H9 (cell line): ENCODE data around the gene NME5. TPM values are rescaled to one million over a fixed set of nuclear protein-coding genes. Genes with fewer than 3 reads are reported as not detected.

ENCODE experiments used
- DNase-seq: peaks from one replicate; pipeline ENCODE4 v3.0.0-alpha.2; 2017
- H2AFZ ChIP-seq: one replicate; pipeline ENCODE4 v1.6.1; 2013; ENCODE audit warnings: mild to moderate bottlenecking, low read length, control low read depth, moderate library complexity
- H2AK5ac ChIP-seq: 2 replicates; pipeline ENCODE4 v1.6.1; 2013; ENCODE audit warnings: low read length, control low read depth, mixed read lengths; ENCODE audit not compliant: insufficient read length
- H2BK120ac ChIP-seq: one replicate; pipeline ENCODE4 v1.6.1; 2013; ENCODE audit warnings: low read depth, mild to moderate bottlenecking, low read length, control low read depth, inconsistent platforms; ENCODE audit not compliant: poor library complexity, severe bottlenecking
- H2BK12ac ChIP-seq: 2 replicates; pipeline ENCODE4 v1.6.1; 2013; ENCODE audit warnings: low read length, control low read depth, mixed read lengths, low read depth; ENCODE audit not compliant: insufficient read length
- H2BK15ac ChIP-seq: 2 replicates; pipeline ENCODE4 v1.6.1; 2013; ENCODE audit warnings: low read depth, low read length, control low read depth
- H2BK20ac ChIP-seq: one replicate; pipeline ENCODE4 v1.6.1; 2013; ENCODE audit warnings: low read depth, mild to moderate bottlenecking, low read length, control low read depth, inconsistent platforms; ENCODE audit not compliant: poor library complexity, severe bottlenecking
- H2BK5ac ChIP-seq: 2 replicates; pipeline ENCODE4 v1.6.1; 2013; ENCODE audit warnings: low read length, control low read depth, mixed read lengths; ENCODE audit not compliant: insufficient read length
- H3K14ac ChIP-seq: 2 replicates; pipeline ENCODE4 v1.6.1; 2013; ENCODE audit warnings: low read length, control low read depth; ENCODE audit not compliant: insufficient read depth
- H3K18ac ChIP-seq: 2 replicates; pipeline ENCODE4 v1.6.1; 2013; ENCODE audit warnings: low read depth, mild to moderate bottlenecking, mixed read lengths, low read length, control low read depth; ENCODE audit not compliant: insufficient read length
- H3K23ac ChIP-seq: 2 replicates; pipeline ENCODE4 v1.6.1; 2013; ENCODE audit warnings: low read length, control low read depth, mixed read lengths, low read depth; ENCODE audit not compliant: insufficient read length
- H3K23me2 ChIP-seq: 2 replicates; pipeline ENCODE4 v1.6.1; 2013; ENCODE audit warnings: low read depth, mild to moderate bottlenecking, mixed read lengths, low read length, control low read depth; ENCODE audit not compliant: insufficient read length, poor library complexity, severe bottlenecking
- H3K27ac ChIP-seq: 2 replicates; pipeline ENCODE4 v1.5.1; 2013; ENCODE audit warnings: low read length, control low read depth, mixed read lengths, low read depth; ENCODE audit not compliant: insufficient read length
- H3K27me3 ChIP-seq: 2 replicates; pipeline ENCODE4 v1.6.1; 2013; ENCODE audit warnings: low read length, control low read depth, inconsistent platforms; ENCODE audit not compliant: insufficient read depth
- H3K4ac ChIP-seq: 2 replicates; pipeline ENCODE4 v1.6.1; 2013; ENCODE audit warnings: low read depth, mild to moderate bottlenecking, control low read depth, inconsistent platforms, low read length, moderate library complexity
- H3K4me1 ChIP-seq: 2 replicates; pipeline ENCODE4 v1.6.1; 2013; ENCODE audit warnings: low read length, control low read depth, inconsistent platforms; ENCODE audit not compliant: insufficient read depth
- H3K4me2 ChIP-seq: 2 replicates; pipeline ENCODE4 v1.6.1; 2013; ENCODE audit warnings: low read length, control low read depth, mixed read lengths; ENCODE audit not compliant: insufficient read length, insufficient read depth
- H3K56ac ChIP-seq: 2 replicates; pipeline ENCODE4 v1.6.1; 2013; ENCODE audit warnings: low read depth, mild to moderate bottlenecking, mixed read lengths, low read length, control low read depth; ENCODE audit not compliant: insufficient read length
- H3K79me1 ChIP-seq: 2 replicates; pipeline ENCODE4 v1.6.1; 2013; ENCODE audit warnings: low read depth, mild to moderate bottlenecking, moderate library complexity, low read length, control low read depth, inconsistent platforms; ENCODE audit not compliant: insufficient read depth, poor library complexity, severe bottlenecking
- H3K79me2 ChIP-seq: 2 replicates; pipeline ENCODE4 v1.6.1; 2013; ENCODE audit warnings: low read length, control low read depth, inconsistent platforms; ENCODE audit not compliant: insufficient read depth
- H3K9ac ChIP-seq: 2 replicates; pipeline ENCODE4 v1.6.1; 2013; ENCODE audit warnings: low read length, control low read depth, mixed read lengths; ENCODE audit not compliant: insufficient read length; ENCODE audit errors: extremely low read depth
- H3K9me3 ChIP-seq: one replicate; pipeline ENCODE4 v1.6.1; 2013; ENCODE audit warnings: low read depth, low read length, inconsistent platforms; ENCODE audit not compliant: control insufficient read depth
- H3T11ph ChIP-seq: one replicate; pipeline ENCODE4 v1.6.1; 2013; ENCODE audit warnings: mild to moderate bottlenecking, low read length, control low read depth, inconsistent platforms
- H4K20me1 ChIP-seq: one replicate; pipeline ENCODE4 v1.6.1; 2013; ENCODE audit not compliant: control insufficient read depth, insufficient read length, insufficient read depth
- H4K5ac ChIP-seq: 2 replicates; pipeline ENCODE4 v1.6.1; 2013; ENCODE audit warnings: low read depth, mild to moderate bottlenecking, mixed read lengths, low read length, control low read depth; ENCODE audit not compliant: insufficient read length
- H4K8ac ChIP-seq: replicated peaks from 2 replicates; pipeline ENCODE4 v1.6.1; 2013; ENCODE audit warnings: low read length, control low read depth, mixed read lengths, low read depth; ENCODE audit not compliant: insufficient read length
- H4K91ac ChIP-seq: 2 replicates; pipeline ENCODE4 v1.6.1; 2013; ENCODE audit warnings: low read depth, mild to moderate bottlenecking, moderate library complexity, mixed read lengths, low read length, control low read depth; ENCODE audit not compliant: insufficient read length
- H3K27ac Mint-ChIP-seq, 3 experiments: 2 replicates in 2 of 3; 3 replicates in 1 of 3; pipeline ENCODE4 v1.8.0; 2020 to 2021; ENCODE audit warnings: mixed read lengths in 3 of 3, mild to moderate bottlenecking in 1 of 3, moderate library complexity in 1 of 3
- H3K27me3 Mint-ChIP-seq: 2 replicates; pipeline ENCODE4 v1.8.0; 2021; ENCODE audit warnings: low read depth, mild to moderate bottlenecking, moderate library complexity, mixed read lengths
- H3K36me3 Mint-ChIP-seq, 3 experiments: 2 replicates in 2 of 3; 3 replicates in 1 of 3; pipeline ENCODE4 v1.8.0; 2020 to 2021; ENCODE audit warnings: low read depth in 3 of 3, mixed read lengths in 3 of 3; ENCODE audit not compliant: insufficient read depth in 1 of 3
- H3K4me1 Mint-ChIP-seq, 2 experiments: 2 replicates each; pipeline ENCODE4 v1.8.0; 2020; ENCODE audit warnings: mixed read lengths in 2 of 2
- H3K4me3 Mint-ChIP-seq, 2 experiments: 2 replicates in 1 of 2; 3 replicates in 1 of 2; pipeline ENCODE4 v1.8.0; 2020 to 2021; ENCODE audit warnings: mild to moderate bottlenecking in 2 of 2, mixed read lengths in 2 of 2, moderate library complexity in 1 of 2
- H3K9me3 Mint-ChIP-seq, 2 experiments: 2 replicates in 1 of 2; 3 replicates in 1 of 2; pipeline ENCODE4 v1.8.0; 2020; ENCODE audit warnings: mild to moderate bottlenecking in 2 of 2, mixed read lengths in 2 of 2, moderate library complexity in 1 of 2
- WGBS: extraction: QIAGEN DNeasy Blood & Tissue Kit; methylation state at CpG from one replicate; pipeline ENCODE4 v1.1.7; 2013; ENCODE audit warnings: missing lambda C conversion rate, low lambda C conversion rate, mixed read lengths; ENCODE audit not compliant: insufficient read length; ENCODE audit errors: extremely low coverage; 5-methylcytosine and 5-hydroxymethylcytosine counted together
- total RNA-seq: library from RNA; stranded (reverse); gene quantifications from 2 replicates; pipeline ENCODE4 v1.2.1, GENCODE V29; 2021
- TF ChIP-seq, protein P1 (sequence below): fragments of 200-600 bp; sonication (generic); conservative IDR thresholded peaks from 3 replicates; pipeline ENCODE4 v1.8.0; 2021; ENCODE audit warnings: antibody characterized with exemption, mild to moderate bottlenecking

Gene NME5
- total RNA-seq, 1 experiment from 2014 or later = 0.96 TPM

DNA sequence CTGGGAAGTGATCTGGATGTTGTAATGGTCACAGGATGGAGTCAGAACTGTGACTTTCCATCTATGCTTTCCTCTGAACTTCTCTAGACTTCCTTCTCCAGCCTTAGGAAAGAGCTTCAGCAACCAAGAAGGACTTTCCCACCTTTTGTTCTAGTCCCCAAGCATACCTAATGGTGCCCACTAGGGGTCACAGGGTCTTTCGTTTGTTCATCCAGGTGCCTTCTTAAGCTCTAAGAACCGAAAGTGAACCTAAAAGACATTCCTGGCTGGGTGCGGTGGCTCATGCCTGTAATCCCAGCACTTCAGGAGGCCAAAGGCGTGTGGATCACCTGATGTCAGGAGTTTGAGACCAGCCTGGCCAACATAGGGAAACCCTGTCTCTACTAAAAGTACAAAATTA, 57.2 kb downstream of the NME5 start:
- Histone ChIP-seq H2BK5ac (no peak overlapping the region), H2BK15ac (no peak overlapping the region), H2BK20ac (no peak overlapping the region), H3K14ac (no peak overlapping the region), H3K4me2 (no peak overlapping the region), H3K27me3 (no peaks in the 10 kb centered on the region; the same call in 1 of the 2 replicates), H3K4me1 (peaks cover 4% of the 10 kb centered on the region; the same call in 1 of the 2 replicates), H3K9ac (no peak overlapping the region), H3K18ac (no peak overlapping the region), H3K23ac (no peak overlapping the region), H2AFZ (peak overlapping the region; percentile 56), H3K23me2 (no peaks in the 10 kb centered on the region), H3K56ac (no peak overlapping the region), H4K5ac (no peak overlapping the region), H3K79me2 (no peaks in the 10 kb centered on the region), H2AK5ac (no peak overlapping the region), H2BK120ac (no peak overlapping the region), H3T11ph (no peak overlapping the region), H3K4ac (no peak overlapping the region), H2BK12ac (no peak overlapping the region), H4K8ac (no peak overlapping the region), H4K91ac (no peak overlapping the region), H3K27ac (no peak overlapping the region), H3K79me1 (no peaks in the 10 kb centered on the region), H4K20me1 (no peaks in the 10 kb centered on the region), H3K9me3 (no peaks in the 10 kb centered on the region)
- H3K27me3 Mint-ChIP-seq = peaks cover 38% of the 10 kb centered on the region
- H3K4me3 Mint-ChIP-seq = no peak overlapping the region
- no peak overlapping the region for H3K27ac Mint-ChIP-seq
- peak; percentile 56 for DNase-seq
- no peaks in the 10 kb centered on the region for H3K9me3 Mint-ChIP-seq
- no CpG with 5 or more reads among the region's 4 CpGs for WGBS
- H3K4me1 Mint-ChIP-seq = peaks cover 35 to 37% of the 10 kb centered on the region in 2 experiments
- H3K36me3 Mint-ChIP-seq = no peaks in the 10 kb centered on the region
- TF ChIP-seq, protein P1, sequence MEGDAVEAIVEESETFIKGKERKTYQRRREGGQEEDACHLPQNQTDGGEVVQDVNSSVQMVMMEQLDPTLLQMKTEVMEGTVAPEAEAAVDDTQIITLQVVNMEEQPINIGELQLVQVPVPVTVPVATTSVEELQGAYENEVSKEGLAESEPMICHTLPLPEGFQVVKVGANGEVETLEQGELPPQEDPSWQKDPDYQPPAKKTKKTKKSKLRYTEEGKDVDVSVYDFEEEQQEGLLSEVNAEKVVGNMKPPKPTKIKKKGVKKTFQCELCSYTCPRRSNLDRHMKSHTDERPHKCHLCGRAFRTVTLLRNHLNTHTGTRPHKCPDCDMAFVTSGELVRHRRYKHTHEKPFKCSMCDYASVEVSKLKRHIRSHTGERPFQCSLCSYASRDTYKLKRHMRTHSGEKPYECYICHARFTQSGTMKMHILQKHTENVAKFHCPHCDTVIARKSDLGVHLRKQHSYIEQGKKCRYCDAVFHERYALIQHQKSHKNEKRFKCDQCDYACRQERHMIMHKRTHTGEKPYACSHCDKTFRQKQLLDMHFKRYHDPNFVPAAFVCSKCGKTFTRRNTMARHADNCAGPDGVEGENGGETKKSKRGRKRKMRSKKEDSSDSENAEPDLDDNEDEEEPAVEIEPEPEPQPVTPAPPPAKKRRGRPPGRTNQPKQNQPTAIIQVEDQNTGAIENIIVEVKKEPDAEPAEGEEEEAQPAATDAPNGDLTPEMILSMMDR = peak; percentile 62
